Renal pelvis (tissue), 4 donors: Measurements from ENCODE around the gene ZHX3. TPM values are rescaled to one million over a fixed set of nuclear protein-coding genes. Genes with fewer than 3 reads are reported as not detected.

Experiments
- DNase-seq: peaks from one replicate; pipeline ENCODE4 v3.0.0-alpha.2; 2013
- polyA plus RNA-seq, 3 donors: library from polyadenylated mRNA; unstranded; fragments of 120-200 nt; gene quantifications; one replicate each; pipeline ENCODE4 v1.2.1, GENCODE V29; 2013; ENCODE audit not compliant: insufficient read length in 3 of 3

ZHX3 gene
- polyA plus RNA-seq, 3 donors = 21.3 to 26.9 (median 25.5) TPM

- no peak for DNase-seq
Observed at GRCh38 chr20:41304002-41304401, 13.5 kb downstream of the ZHX3 start.

DNA sequence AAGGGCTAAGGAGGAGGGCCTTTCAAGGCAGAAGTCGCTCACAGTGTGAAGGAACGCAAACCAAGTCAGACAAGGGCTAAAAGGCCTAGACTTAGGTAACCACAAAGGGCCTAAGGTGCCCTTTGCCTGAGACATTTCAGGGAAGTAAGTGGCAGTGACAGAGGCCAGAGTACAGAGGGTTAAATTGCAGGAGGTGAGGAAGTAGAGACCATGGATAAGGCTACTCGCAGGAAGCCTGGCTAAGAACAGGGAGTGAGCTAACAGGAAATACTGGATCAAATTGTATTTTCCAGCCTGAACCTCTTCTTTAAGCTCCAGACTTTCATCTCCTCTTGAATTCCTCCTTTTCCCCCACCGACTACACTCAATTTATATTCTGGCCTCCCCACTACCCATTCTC is 16.6 kb downstream of the ZHX3 start:
- DNase-seq = no peak

DNA sequence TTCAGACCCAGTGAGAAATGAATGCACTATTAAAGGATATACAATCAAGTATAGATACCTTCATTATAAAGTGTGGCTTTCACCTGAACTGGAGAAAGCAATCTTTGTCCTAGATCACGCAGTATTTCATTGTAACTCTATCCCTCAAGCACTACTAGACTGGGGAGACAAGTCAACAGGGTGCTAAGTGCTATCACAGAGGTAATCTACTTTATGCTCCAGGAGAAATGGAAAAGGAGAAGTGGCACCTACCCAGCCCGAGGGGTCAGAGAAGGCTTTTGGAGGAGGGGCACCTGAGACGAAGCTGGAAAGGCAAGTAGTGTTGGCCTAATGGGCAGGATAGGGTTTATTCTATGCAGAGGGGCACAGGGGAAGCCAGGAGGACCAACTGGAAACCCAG is 17.1 kb downstream of the ZHX3 start:
- no peak for DNase-seq

- no peak for DNase-seq
Observed at GRCh38 chr20:41299899-41300298, 17.6 kb downstream of the ZHX3 start.

DNA sequence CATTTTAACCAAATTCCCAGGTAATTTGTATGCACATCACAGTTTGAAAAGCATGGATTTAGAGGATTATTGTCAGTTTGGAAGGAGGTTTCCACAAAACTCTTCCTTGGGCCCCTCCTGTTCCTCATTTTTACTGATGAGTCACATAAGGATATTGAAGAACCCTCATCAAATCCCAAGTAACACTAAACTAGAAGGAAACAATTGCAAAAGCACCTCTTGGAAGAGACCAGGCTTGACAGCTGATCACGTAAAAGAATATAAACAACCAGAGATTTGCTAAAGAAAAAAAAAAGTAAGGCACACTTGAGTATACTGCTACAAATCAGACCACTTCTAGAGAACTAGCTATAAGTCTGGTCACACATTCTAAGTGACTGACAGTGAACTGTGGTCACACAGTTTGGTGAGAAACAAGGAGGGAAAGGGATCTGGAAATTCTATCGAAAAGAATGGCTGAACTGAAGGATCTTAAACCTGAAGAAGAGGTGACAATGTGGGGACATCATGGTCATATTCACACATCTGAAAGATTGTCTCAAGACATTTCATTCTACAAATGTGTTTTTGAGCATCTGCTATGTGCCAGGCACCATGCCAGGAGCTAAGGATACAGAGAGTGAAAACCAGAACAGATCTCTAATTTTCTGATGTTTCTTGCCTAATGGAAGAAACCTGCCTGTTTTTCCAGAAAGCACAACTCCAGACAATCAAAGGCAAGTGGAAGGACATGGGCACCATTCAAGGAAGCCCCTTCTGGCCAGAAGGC is 24.1 kb downstream of the ZHX3 start:
- no peak for DNase-seq

DNA sequence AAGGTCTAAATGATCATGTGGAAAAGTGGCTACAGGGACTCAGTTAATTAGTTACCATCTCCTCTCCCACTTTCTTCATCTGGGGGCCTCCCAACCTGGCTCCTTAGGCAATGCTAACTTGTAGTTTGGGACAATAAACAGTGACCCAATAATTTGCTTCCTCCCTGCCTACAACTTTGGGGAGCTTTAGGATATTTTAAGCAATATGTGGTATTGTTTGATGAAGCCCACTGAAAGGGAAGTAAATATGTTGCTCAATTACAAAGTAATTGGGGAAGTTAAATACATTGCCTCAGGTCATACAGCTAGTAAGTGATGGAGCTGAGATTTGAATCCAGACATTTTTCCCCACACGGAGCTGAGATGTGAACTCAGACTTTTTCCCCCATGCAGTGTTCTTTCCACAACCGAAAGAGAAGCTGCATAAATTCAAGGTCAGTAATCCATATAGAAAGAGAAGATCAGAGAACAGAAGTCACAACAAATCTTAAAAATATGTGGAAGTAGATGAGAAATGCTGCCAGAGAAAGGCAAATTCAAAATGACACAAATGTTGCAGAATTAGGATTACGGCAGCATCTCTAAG is 26.6 kb downstream of the ZHX3 start:
- DNase-seq = no peak

GRCh38 chr20:41287327-41287726 is 30.2 kb downstream of the ZHX3 start:
- DNase-seq = no peak

GRCh38 chr20:41286240-41286851 is 31.2 kb downstream of the ZHX3 start:
- DNase-seq = no peak

DNA sequence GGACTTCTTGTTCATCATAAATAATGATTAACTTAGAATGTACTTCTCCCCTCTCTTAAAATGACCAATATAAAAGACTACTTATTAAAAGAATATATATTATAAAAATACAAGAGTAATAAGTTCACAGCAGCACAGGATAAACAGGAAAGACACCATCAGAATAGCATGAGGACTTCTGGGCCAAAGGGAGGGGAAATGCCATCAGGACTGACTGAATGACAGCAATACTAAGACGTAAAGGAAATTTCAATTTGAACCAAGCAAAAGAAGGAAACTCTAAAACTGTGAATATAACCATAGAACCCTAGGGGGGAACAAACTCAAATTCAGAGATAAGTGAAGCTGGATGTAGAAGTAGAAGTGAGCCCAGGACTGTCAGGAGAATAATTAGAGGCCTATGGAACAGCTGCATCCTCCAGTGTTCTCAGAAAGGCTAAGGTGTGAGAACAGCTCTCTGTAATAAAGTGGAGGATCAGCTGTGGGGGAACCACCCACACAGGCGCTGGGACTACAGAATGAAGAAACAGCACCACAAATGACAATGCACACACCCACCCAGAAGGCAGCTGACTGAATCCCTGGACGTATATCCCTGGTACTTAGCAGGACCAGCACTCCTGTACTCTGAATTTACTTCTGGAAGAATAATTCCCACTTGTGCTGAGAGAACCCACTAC is 37.8 kb downstream of the ZHX3 start:
- DNase-seq = no peak

GRCh38 chr20:41278936-41279335 is 38.6 kb downstream of the ZHX3 start:
- no peak for DNase-seq

DNA sequence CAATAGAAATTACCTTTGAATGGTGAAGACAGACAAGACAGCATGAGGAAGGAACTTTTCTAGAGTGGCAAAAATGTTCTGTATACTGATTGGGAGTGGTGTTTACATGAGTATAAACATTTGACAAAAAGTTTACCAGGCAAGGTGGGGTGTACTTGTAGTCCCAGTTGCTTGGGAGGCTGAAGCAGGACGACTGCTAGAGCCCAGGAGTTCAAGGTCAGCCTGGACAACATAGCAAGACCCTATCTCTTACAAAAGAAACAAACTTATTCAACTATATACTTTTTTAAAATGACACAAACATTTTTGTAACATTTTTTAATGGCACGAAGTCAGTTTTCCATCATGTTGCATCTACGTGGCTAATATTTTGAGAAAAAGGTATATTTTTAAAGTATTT is 40.5 kb downstream of the ZHX3 start:
- DNase-seq = no peak

DNA sequence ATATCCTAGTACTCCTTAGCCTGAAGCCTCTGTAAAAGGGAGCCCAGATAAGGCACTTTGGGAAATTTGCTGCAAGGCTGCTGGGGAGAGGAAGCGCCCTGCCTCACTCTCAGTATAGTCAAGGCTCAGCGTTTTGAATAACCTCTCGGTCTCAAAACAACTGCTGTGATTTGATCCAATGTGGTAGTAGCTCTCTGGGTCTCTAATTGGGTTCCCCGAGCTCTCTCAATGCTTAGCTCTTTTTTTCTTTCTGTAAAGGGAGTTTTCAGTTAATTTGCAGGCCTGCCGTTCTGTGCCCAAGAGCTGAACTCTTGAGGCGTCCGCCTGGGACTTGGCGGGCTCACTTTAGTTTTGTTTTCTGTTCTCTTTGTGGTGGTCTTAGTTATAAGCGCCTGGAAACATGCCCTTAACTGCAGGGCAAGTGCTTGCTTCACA is 41.2 kb downstream of the ZHX3 start:
- DNase-seq = no peak

- no peak for DNase-seq
Observed at GRCh38 chr20:41275301-41275731, 42.2 kb downstream of the ZHX3 start.

DNA sequence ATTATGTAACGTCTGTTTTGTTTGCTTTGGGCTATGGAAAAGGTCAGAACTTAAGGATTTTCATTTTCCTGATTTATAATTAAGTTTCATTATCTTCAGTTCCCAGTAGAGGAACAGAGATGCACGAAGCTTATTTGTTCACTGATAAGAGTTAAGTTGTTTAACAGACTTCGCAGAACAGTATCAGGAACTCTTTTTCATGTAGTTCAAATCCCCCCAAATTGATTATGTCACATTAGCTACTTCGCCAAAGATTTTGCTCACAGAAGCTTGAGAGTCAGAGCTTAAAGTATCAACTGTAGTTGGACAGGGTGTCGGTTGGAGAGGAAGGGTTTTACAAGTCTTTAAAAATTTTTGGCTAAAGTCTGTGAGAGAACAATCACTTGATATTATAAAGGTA is 43.4 kb downstream of the ZHX3 start:
- DNase-seq = no peak

DNA sequence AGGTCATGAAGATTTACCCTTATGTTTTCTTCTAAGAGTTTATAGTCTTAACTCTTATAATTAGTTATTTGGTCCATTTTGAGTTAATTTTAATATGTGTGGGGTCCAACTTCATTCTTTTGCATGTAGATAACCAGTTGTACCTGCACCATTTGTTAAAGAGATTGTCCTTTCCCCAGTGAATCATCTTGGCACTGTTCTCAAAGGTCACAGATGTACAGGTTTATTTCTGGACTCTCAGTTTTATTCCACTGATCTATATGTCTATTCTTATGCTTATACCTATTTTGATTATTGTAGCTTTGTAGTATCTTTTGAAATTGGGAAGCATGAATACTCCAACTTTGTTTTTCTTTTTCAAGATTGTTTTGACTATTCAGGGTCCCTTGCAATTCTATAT is 44.1 kb downstream of the ZHX3 start:
- DNase-seq = no peak

GRCh38 chr20:41272339-41272738 is 45.2 kb downstream of the ZHX3 start:
- DNase-seq = no peak

- DNase-seq = no peak
Observed at GRCh38 chr20:41268917-41269652, 48.4 kb downstream of the ZHX3 start.

- DNase-seq = no peak
Observed at GRCh38 chr20:41268402-41268801, 49.1 kb downstream of the ZHX3 start.

GRCh38 chr20:41265938-41266337 is 51.6 kb downstream of the ZHX3 start:
- DNase-seq = no peak

- no peak for DNase-seq
Observed at GRCh38 chr20:41264819-41265218, 52.7 kb downstream of the ZHX3 start.

DNA sequence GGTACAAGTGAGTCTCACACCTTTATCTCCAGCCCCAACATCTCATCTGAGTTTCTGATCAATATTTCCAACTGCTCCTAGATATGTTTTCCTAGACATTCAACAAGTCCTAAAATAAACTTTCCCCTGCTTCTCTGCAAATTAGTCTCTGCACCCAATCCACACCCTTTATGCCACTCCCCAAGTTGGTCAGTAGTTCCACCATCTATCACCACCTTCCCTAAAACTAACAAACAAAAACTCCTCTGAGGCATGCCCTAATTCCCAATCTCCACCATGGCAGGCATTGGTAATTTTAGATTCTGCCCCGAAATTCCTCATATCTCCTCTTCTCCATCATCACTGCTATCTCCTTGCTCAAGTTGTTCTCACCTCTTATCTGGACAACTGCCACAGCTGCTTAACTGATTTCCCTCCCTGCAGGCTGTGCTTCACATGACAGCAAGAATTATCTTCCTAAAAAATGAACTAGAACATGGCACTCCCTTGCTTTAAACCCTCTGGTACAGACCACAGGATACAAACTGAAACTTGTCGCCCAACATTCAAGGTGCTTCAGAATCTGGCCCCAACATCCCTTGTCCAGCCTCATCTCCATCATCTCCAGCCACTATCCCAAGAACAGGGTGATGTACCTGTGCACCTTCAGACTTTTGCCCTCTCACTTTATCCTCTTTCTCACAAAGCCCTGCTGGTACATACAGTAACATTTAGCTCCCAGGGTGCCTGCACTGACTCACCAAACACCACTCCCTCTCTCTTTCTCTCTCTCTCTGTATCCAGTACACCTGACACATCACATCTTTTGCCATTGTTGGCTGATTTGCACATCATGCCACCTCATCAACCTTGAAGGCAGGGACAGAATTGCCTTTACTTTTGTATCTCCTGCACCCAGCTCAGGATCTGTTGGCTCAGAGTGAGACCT is 55.5 kb downstream of the ZHX3 start:
- DNase-seq = no peak
